ENCODE measurements around the gene HAPLN2.
A peak's percentile ranks its signal among the peaks of the same experiment; 100 is the strongest.
"Not testable (repeated sequence)": the region's sequence is repeated elsewhere in the genome, so short reads cannot be mapped to it uniquely, and the experiment has no call there.

HAPLN2 gene

GRCh38 chr1:156601122-156601830 is 17.9 kb upstream of the HAPLN2 start, which contains the start of gene GPATCH4:
GPATCH4 (minus strand) TSS chr1:156601479.
- TF ChIP-seq CTCF (IDR thresholded peaks at IDR 0.05; ENCODE audit: borderline replicate concordance, extremely low read depth, low read length, poor library complexity, severe bottlenecking) (no peak), EZH2 (IDR thresholded peaks at IDR 0.05; ENCODE audit: borderline replicate concordance, low read depth, low read length, severe bottlenecking) (no peak)
- H3K9me3 ChIP-seq (ENCODE audit: insufficient read depth, low read length, severe bottlenecking): no peaks in the 10 kb centered on the region
- peaks cover 44% of the 10 kb centered on the region for H3K79me2 ChIP-seq (ENCODE audit: insufficient read depth, low read length)
- H3K27ac ChIP-seq (ENCODE audit: low read length): peak within 1 kb of the TSS; percentile 88
- peaks cover 28% of the 10 kb centered on the region for H3K4me1 ChIP-seq (ENCODE audit: insufficient read depth, low read length)
- peaks cover 32% of the 10 kb centered on the region for H3K36me3 ChIP-seq (ENCODE audit: insufficient read depth, low read length)
- peaks cover 6% of the 10 kb centered on the region; the same call in 1 of the 2 replicates for H4K20me1 ChIP-seq (ENCODE audit: insufficient read depth, low read length)
- H2AFZ ChIP-seq (ENCODE audit: low read depth, low read length): peak within 1 kb of the TSS; percentile 93
- H3K4me2 ChIP-seq (ENCODE audit: insufficient read depth, low read length): peak within 1 kb of the TSS; percentile 74
- no peaks in the 10 kb centered on the region for H3K27me3 ChIP-seq (ENCODE audit: insufficient read depth, low read length, poor library complexity)
- ATAC-seq (ENCODE audit: insufficient read depth, low read depth) (peak; percentile 86), DNase-seq (peak; percentile 87)
- peak within 1 kb of the TSS; percentile 55 to 87 for H3K4me3 ChIP-seq (ENCODE audit: low read depth in 1 of 2, low read length in 2 of 2)
- peak within 1 kb of the TSS; percentile 67 for H3K9ac ChIP-seq (ENCODE audit: low read depth, low read length)

- Histone ChIP-seq H3K27ac (ENCODE audit: low read length) (peak overlapping the region; percentile 88), H3K9ac (ENCODE audit: low read depth, low read length) (peak overlapping the region; percentile 67), H4K20me1 (ENCODE audit: insufficient read depth, low read length) (peaks cover 4% of the 10 kb centered on the region; the same call in 1 of the 2 replicates), H3K27me3 (ENCODE audit: insufficient read depth, low read length, poor library complexity) (no peaks in the 10 kb centered on the region), H3K79me2 (ENCODE audit: insufficient read depth, low read length) (peaks cover 44% of the 10 kb centered on the region), H2AFZ (ENCODE audit: low read depth, low read length) (peak overlapping the region; percentile 93), H3K4me3 (ENCODE audit: low read depth in 1 of 2, low read length in 2 of 2) (peak overlapping the region; percentile 55 to 87), H3K4me2 (ENCODE audit: insufficient read depth, low read length) (peak overlapping the region; percentile 74), H3K4me1 (ENCODE audit: insufficient read depth, low read length) (peaks cover 28% of the 10 kb centered on the region), H3K36me3 (ENCODE audit: insufficient read depth, low read length) (peaks cover 26% of the 10 kb centered on the region), H3K9me3 (ENCODE audit: insufficient read depth, low read length, severe bottlenecking) (no peaks in the 10 kb centered on the region)
- TF ChIP-seq EZH2 (IDR thresholded peaks at IDR 0.05; ENCODE audit: borderline replicate concordance, low read depth, low read length, severe bottlenecking) (no peak), CTCF (IDR thresholded peaks at IDR 0.05; ENCODE audit: borderline replicate concordance, extremely low read depth, low read length, poor library complexity, severe bottlenecking) (no peak)
- DNase-seq (no peak), ATAC-seq (ENCODE audit: insufficient read depth, low read depth) (peak; percentile 27)
Measured at GRCh38 chr1:156601892-156602291, 17.3 kb upstream of the HAPLN2 start.

- peak overlapping the region; percentile 74 for H3K4me2 ChIP-seq (ENCODE audit: insufficient read depth, low read length)
- TF ChIP-seq CTCF (IDR thresholded peaks at IDR 0.05; ENCODE audit: borderline replicate concordance, extremely low read depth, low read length, poor library complexity, severe bottlenecking) (peak; percentile 47), EZH2 (IDR thresholded peaks at IDR 0.05; ENCODE audit: borderline replicate concordance, low read depth, low read length, severe bottlenecking) (no peak)
- ATAC-seq (ENCODE audit: insufficient read depth, low read depth) (no peak), DNase-seq (no peak)
- H3K4me3 ChIP-seq (ENCODE audit: low read depth in 1 of 2, low read length in 2 of 2): no peak overlapping the region
- peaks cover 28% of the 10 kb centered on the region for H3K4me1 ChIP-seq (ENCODE audit: insufficient read depth, low read length)
- H3K9me3 ChIP-seq (ENCODE audit: insufficient read depth, low read length, severe bottlenecking): no peaks in the 10 kb centered on the region
- peak overlapping the region; percentile 12; the same call in 1 of the 2 replicates for H2AFZ ChIP-seq (ENCODE audit: low read depth, low read length)
- peaks cover 19% of the 10 kb centered on the region for H3K36me3 ChIP-seq (ENCODE audit: insufficient read depth, low read length)
- H4K20me1 ChIP-seq (ENCODE audit: insufficient read depth, low read length): peaks cover 4% of the 10 kb centered on the region; the same call in 1 of the 2 replicates
- H3K9ac ChIP-seq (ENCODE audit: low read depth, low read length): no peak overlapping the region
- H3K27me3 ChIP-seq (ENCODE audit: insufficient read depth, low read length, poor library complexity): no peaks in the 10 kb centered on the region
- H3K27ac ChIP-seq (ENCODE audit: low read length): no peak overlapping the region
- H3K79me2 ChIP-seq (ENCODE audit: insufficient read depth, low read length): peaks cover 44% of the 10 kb centered on the region
Measured at GRCh38 chr1:156602557-156602993, 16.6 kb upstream of the HAPLN2 start.

GRCh38 chr1:156607344-156607743 is 11.9 kb upstream of the HAPLN2 start:
- H3K4me1 ChIP-seq (ENCODE audit: insufficient read depth, low read length); DNase-seq; H2AFZ ChIP-seq (ENCODE audit: low read depth, low read length); H3K4me3 ChIP-seq (ENCODE audit: low read depth in 1 of 2, low read length in 2 of 2); H3K79me2 ChIP-seq (ENCODE audit: insufficient read depth, low read length); H4K20me1 ChIP-seq (ENCODE audit: insufficient read depth, low read length); H3K27ac ChIP-seq (ENCODE audit: low read length); ATAC-seq (ENCODE audit: insufficient read depth, low read depth); H3K9ac ChIP-seq (ENCODE audit: low read depth, low read length); H3K9me3 ChIP-seq (ENCODE audit: insufficient read depth, low read length, severe bottlenecking); H3K27me3 ChIP-seq (ENCODE audit: insufficient read depth, low read length, poor library complexity); H3K36me3 ChIP-seq (ENCODE audit: insufficient read depth, low read length); H3K4me2 ChIP-seq (ENCODE audit: insufficient read depth, low read length): not testable (repeated sequence)

Data from DND-41 (cell line).